GM23338 (cell line): Measurements from ENCODE around the gene NEURL1B. TPM values are rescaled to one million over a fixed set of nuclear protein-coding genes. Genes with fewer than 3 reads are reported as not detected.

Experiments used
- ATAC-seq: fragments of 200-7000 bp; cut with Tn5 transposase; 3 replicates; pipeline ENCODE4 v1.9.1; 2020
- DNase-seq: peaks from one replicate; pipeline ENCODE4 v3.0.0-alpha.2; 2015; ENCODE audit warnings: low spot score
- H2AFZ ChIP-seq: fragments of 200-600 bp; sonication (generic); 2 replicates; pipeline ENCODE4 v1.8.0; 2016; ENCODE audit warnings: antibody characterized with exemption, mild to moderate bottlenecking, moderate library complexity
- H3F3A ChIP-seq: fragments of 200-600 bp; sonication (generic); replicated peaks from 2 replicates; pipeline ENCODE4 v1.8.0; 2017; ENCODE audit warnings: antibody characterized with exemption, mixed run types, low read depth
- H3K27ac ChIP-seq: fragments of 200-600 bp; sonication (generic); 2 replicates; pipeline ENCODE4 v1.6.1; 2016; ENCODE audit warnings: low read depth
- H3K27me3 ChIP-seq: fragments of 200-600 bp; sonication (generic); 2 replicates; pipeline ENCODE4 v1.8.0; 2016; ENCODE audit warnings: mild to moderate bottlenecking, mixed run types, moderate library complexity; ENCODE audit not compliant: insufficient read depth
- H3K36me3 ChIP-seq: fragments of 200-600 bp; sonication (generic); 2 replicates; pipeline ENCODE4 v1.8.0; 2016; ENCODE audit warnings: mild to moderate bottlenecking; ENCODE audit not compliant: insufficient read depth
- H3K4me1 ChIP-seq: fragments of 200-600 bp; sonication (generic); 2 replicates; pipeline ENCODE4 v1.8.0; 2016; ENCODE audit warnings: mild to moderate bottlenecking, moderate library complexity; ENCODE audit not compliant: insufficient read depth
- H3K4me2 ChIP-seq: fragments of 200-600 bp; sonication (generic); 2 replicates; pipeline ENCODE4 v1.7.1; 2017; ENCODE audit warnings: mixed run types
- H3K4me3 ChIP-seq: fragments of 200-600 bp; sonication (generic); 2 replicates; pipeline ENCODE4 v1.6.1; 2016; ENCODE audit warnings: mixed run types
- H3K79me2 ChIP-seq: fragments of 200-600 bp; sonication (generic); replicated peaks from 2 replicates; pipeline ENCODE4 v1.8.0; 2017; ENCODE audit warnings: mild to moderate bottlenecking; ENCODE audit not compliant: insufficient read depth
- H3K9me2 ChIP-seq: fragments of 200-600 bp; sonication (generic); 2 replicates; pipeline ENCODE4 v1.8.0; 2017; ENCODE audit not compliant: insufficient read depth
- H4K20me1 ChIP-seq: fragments of 200-600 bp; sonication (generic); replicated peaks from 2 replicates; pipeline ENCODE4 v1.8.0; 2017; ENCODE audit warnings: mild to moderate bottlenecking; ENCODE audit not compliant: insufficient read depth
- H3K27ac Mint-ChIP-seq: 2 replicates; pipeline ENCODE4 v1.8.0; 2020; ENCODE audit warnings: inconsistent platforms, mild to moderate bottlenecking, moderate library complexity, mixed read lengths
- H3K27me3 Mint-ChIP-seq: 3 replicates; pipeline ENCODE4 v1.8.0; 2022; ENCODE audit warnings: low read depth, mild to moderate bottlenecking, moderate library complexity, mixed read lengths, inconsistent platforms; ENCODE audit not compliant: insufficient read depth, poor library complexity
- H3K36me3 Mint-ChIP-seq: 3 replicates; pipeline ENCODE4 v1.8.0; 2021; ENCODE audit warnings: low read depth, mild to moderate bottlenecking, inconsistent platforms, moderate library complexity, mixed read lengths
- H3K4me1 Mint-ChIP-seq: 3 replicates; pipeline ENCODE4 v1.8.0; 2020; ENCODE audit warnings: mild to moderate bottlenecking, inconsistent platforms, mixed read lengths
- H3K4me3 Mint-ChIP-seq: 3 replicates; pipeline ENCODE4 v1.8.0; 2021; ENCODE audit warnings: moderate library complexity, mild to moderate bottlenecking, inconsistent platforms, mixed read lengths
- H3K9me3 Mint-ChIP-seq: 3 replicates; pipeline ENCODE4 v1.8.0; 2020; ENCODE audit warnings: moderate library complexity, mild to moderate bottlenecking, inconsistent platforms, mixed read lengths
- CREB1 ChIP-seq: fragments of 250-450 bp; sonication (Bioruptor Pico); IDR thresholded peaks from 2 replicates; pipeline ENCODE4 v1.5.0; 2020; ENCODE audit warnings: low read depth, mild to moderate bottlenecking, moderate library complexity
- ETS1 ChIP-seq: IDR thresholded peaks from 2 replicates; pipeline ENCODE4 v1.6.1; 2016; ENCODE audit warnings: antibody characterized with exemption
- EZH2 ChIP-seq: fragments of 200-600 bp; sonication (generic); IDR thresholded peaks from one replicate; pipeline ENCODE4 v1.8.0; 2017; ENCODE audit warnings: antibody characterized with exemption, mild to moderate bottlenecking, low read depth; ENCODE audit not compliant: unreplicated experiment
- EZH2phosphoT487 ChIP-seq: fragments of 200-600 bp; sonication (generic); IDR thresholded peaks from one replicate; pipeline ENCODE4 v1.8.1; 2018; ENCODE audit warnings: antibody characterized with exemption; ENCODE audit not compliant: unreplicated experiment
- JUNB ChIP-seq: IDR thresholded peaks from one replicate; pipeline ENCODE4 v1.6.1; 2016; ENCODE audit warnings: antibody characterized with exemption; ENCODE audit not compliant: unreplicated experiment
- NANOG ChIP-seq: IDR thresholded peaks from 2 replicates; pipeline ENCODE4 v1.6.1; 2016; ENCODE audit warnings: antibody characterized with exemption, borderline replicate concordance
- POLR2AphosphoS5 ChIP-seq: IDR thresholded peaks from 2 replicates; pipeline ENCODE4 v1.6.1; 2016; ENCODE audit warnings: antibody characterized with exemption, low read depth
- REST ChIP-seq: IDR thresholded peaks from one replicate; pipeline ENCODE4 v1.6.1; 2018; ENCODE audit warnings: antibody characterized with exemption; ENCODE audit not compliant: unreplicated experiment
- STAT1 ChIP-seq: IDR thresholded peaks from one replicate; pipeline ENCODE4 v1.6.1; 2016; ENCODE audit warnings: antibody characterized with exemption; ENCODE audit not compliant: unreplicated experiment
- ZNF114 ChIP-seq: fragments of 250-450 bp; sonication (Bioruptor Pico); IDR thresholded peaks from 2 replicates; pipeline ENCODE4 v1.5.0; 2020; ENCODE audit warnings: mild to moderate bottlenecking, moderate library complexity
- ZNF331 ChIP-seq: fragments of 250-450 bp; sonication (Bioruptor Pico); IDR thresholded peaks from 2 replicates; pipeline ENCODE4 v1.5.0; 2020; ENCODE audit warnings: low read depth, mild to moderate bottlenecking, moderate library complexity
- ZNF462 ChIP-seq: fragments of 250-450 bp; sonication (Bioruptor Pico); IDR thresholded peaks from 2 replicates; pipeline ENCODE4 v1.5.0; 2020; ENCODE audit warnings: mild to moderate bottlenecking, moderate library complexity
- polyA plus RNA-seq: library from polyadenylated mRNA; unstranded; fragments of >200 nt; fragmentation: Nextera tagmentation; extraction: Ambion mirVana; gene quantifications from 2 replicates; pipeline ENCODE4 v1.2.1, GENCODE V29; 2016
- total RNA-seq: library from RNA; depleted of rRNA; stranded (reverse); fragments of >200 nt; shearing (Covaris generic); gene quantifications from 2 replicates; pipeline ENCODE4 v1.2.3, GENCODE V29; 2014

The NEURL1B gene
- total and polyA plus RNA-seq, 2 experiments from 2014 or later = 1.9 to 13.3 TPM

- H3K27ac ChIP-seq = no peak overlapping the region
- DNase-seq (peak; percentile 28), ATAC-seq (peak; percentile 78)
- H3K27me3 ChIP-seq = no peaks in the 10 kb centered on the region
- peaks cover 5% of the 10 kb centered on the region for H3K27me3 Mint-ChIP-seq
- 0 out of 2 replicates have a peak, but pooled peaks cover 4% of the 10 kb centered on the region for H3F3A ChIP-seq
- no peak overlapping the region for H3K4me3 Mint-ChIP-seq
- H2AFZ ChIP-seq = peak overlapping the region; percentile 91
- H4K20me1 ChIP-seq = no peaks in the 10 kb centered on the region
- peaks cover 9% of the 10 kb centered on the region for H3K4me1 Mint-ChIP-seq
- H3K4me3 ChIP-seq = no peak overlapping the region
- H3K4me1 ChIP-seq = peaks cover 10% of the 10 kb centered on the region; the same call in 1 of the 2 replicates
- no peaks in the 10 kb centered on the region for H3K36me3 ChIP-seq
- H3K27ac Mint-ChIP-seq = peak overlapping the region; percentile 62
- no peak for TF ChIP-seq ZNF114 (CRISPR knock-in tag)
- TF ChIP-seq ETS1 = no peak
- TF ChIP-seq ZNF331 = no peak
- TF ChIP-seq JUNB = no peak
- no peak for TF ChIP-seq EZH2
- TF ChIP-seq STAT1 = no peak
- no peak for TF ChIP-seq POLR2AphosphoS5
- no peak for TF ChIP-seq EZH2phosphoT487
- TF ChIP-seq NANOG = no peak
- no peak for TF ChIP-seq CREB1
- no peak for TF ChIP-seq ZNF462 (CRISPR knock-in tag)
- TF ChIP-seq REST = no peak
- H3K36me3 Mint-ChIP-seq = no peaks in the 10 kb centered on the region
- peaks cover 9% of the 10 kb centered on the region; the same call in 2 of the 3 replicates for H3K9me3 Mint-ChIP-seq
- H3K9me2 ChIP-seq = no peaks in the 10 kb centered on the region
- H3K4me2 ChIP-seq = no peak overlapping the region
- no peaks in the 10 kb centered on the region for H3K79me2 ChIP-seq
Measured at GRCh38 chr5:172616730-172617129, 24.3 kb upstream of the NEURL1B start.
